Lower lobe of right lung (tissue), 2 donors: ENCODE results near the gene UNKL. TPM values are rescaled to one million over a fixed set of nuclear protein-coding genes. Genes with fewer than 3 reads are reported as not detected.

Experiments
- ATAC-seq, 2 donors: fragments of 200-7000 bp; cut with Tn5 transposase; one replicate each; pipeline ENCODE4 v1.9.1; 2020 to 2022; ENCODE audit warnings: mild to moderate bottlenecking in 2 of 2, moderate library complexity in 2 of 2
- DNase-seq: peaks from one replicate; pipeline ENCODE4 v3.0.0-alpha.2; 2020
- H3K27ac ChIP-seq: fragments of 200-600 bp; one replicate; pipeline ENCODE4 v1.8.0; 2022
- H3K27me3 ChIP-seq: fragments of 200-600 bp; one replicate; pipeline ENCODE4 v1.8.0; 2022; ENCODE audit warnings: low read depth
- H3K36me3 ChIP-seq: fragments of 200-600 bp; one replicate; pipeline ENCODE4 v1.8.0; 2022; ENCODE audit warnings: mild to moderate bottlenecking
- H3K4me1 ChIP-seq: fragments of 200-600 bp; one replicate; pipeline ENCODE4 v1.8.0; 2022
- H3K4me3 ChIP-seq: fragments of 200-600 bp; one replicate; pipeline ENCODE4 v1.8.0; 2022; ENCODE audit warnings: mild to moderate bottlenecking
- H3K9me3 ChIP-seq: fragments of 200-600 bp; one replicate; pipeline ENCODE4 v1.8.0; 2022
- intact Hi-C: fragments of 100-400 bp; cut with DNase I; formaldehyde crosslinking; loops from one replicate; pipeline ENCODE4 v1.11.0; 2022
- total RNA-seq: library from RNA; stranded (reverse); fragmentation: NEBNext Ultra II Directional; extraction: Animal tissue kit (Norgen Biotek cat#: 25700); gene quantifications from one replicate; pipeline ENCODE4 v1.2.1, GENCODE V29; 2021
- TF ChIP-seq, protein P1 (sequence below): fragments of 200-600 bp; IDR thresholded peaks from one replicate; pipeline ENCODE4 v1.8.0; 2022; ENCODE audit warnings: antibody characterized with exemption, mild to moderate bottlenecking
- donor health status: DM: no; HTN: yes; CAD: no; lungs with severe emphysema.

UNKL gene
- total RNA-seq, 1 donor from 2014 or later: 23.1 TPM

GRCh38 chr16:1398826-1399581 lies 15.5 kb downstream of the UNKL start:
- intact Hi-C loops: no loop called here
- Histone ChIP-seq H3K27ac (no peak overlapping the region), H3K27me3 (no peaks in the 10 kb centered on the region), H3K4me3 (no peak overlapping the region), H3K9me3 (no peaks in the 10 kb centered on the region), H3K36me3 (peaks cover 91% of the 10 kb centered on the region), H3K4me1 (no peaks in the 10 kb centered on the region)
- TF ChIP-seq, protein P1, sequence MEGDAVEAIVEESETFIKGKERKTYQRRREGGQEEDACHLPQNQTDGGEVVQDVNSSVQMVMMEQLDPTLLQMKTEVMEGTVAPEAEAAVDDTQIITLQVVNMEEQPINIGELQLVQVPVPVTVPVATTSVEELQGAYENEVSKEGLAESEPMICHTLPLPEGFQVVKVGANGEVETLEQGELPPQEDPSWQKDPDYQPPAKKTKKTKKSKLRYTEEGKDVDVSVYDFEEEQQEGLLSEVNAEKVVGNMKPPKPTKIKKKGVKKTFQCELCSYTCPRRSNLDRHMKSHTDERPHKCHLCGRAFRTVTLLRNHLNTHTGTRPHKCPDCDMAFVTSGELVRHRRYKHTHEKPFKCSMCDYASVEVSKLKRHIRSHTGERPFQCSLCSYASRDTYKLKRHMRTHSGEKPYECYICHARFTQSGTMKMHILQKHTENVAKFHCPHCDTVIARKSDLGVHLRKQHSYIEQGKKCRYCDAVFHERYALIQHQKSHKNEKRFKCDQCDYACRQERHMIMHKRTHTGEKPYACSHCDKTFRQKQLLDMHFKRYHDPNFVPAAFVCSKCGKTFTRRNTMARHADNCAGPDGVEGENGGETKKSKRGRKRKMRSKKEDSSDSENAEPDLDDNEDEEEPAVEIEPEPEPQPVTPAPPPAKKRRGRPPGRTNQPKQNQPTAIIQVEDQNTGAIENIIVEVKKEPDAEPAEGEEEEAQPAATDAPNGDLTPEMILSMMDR: no peak
- DNase-seq (no peak), ATAC-seq (peak; percentile 10 to 19)

DNA sequence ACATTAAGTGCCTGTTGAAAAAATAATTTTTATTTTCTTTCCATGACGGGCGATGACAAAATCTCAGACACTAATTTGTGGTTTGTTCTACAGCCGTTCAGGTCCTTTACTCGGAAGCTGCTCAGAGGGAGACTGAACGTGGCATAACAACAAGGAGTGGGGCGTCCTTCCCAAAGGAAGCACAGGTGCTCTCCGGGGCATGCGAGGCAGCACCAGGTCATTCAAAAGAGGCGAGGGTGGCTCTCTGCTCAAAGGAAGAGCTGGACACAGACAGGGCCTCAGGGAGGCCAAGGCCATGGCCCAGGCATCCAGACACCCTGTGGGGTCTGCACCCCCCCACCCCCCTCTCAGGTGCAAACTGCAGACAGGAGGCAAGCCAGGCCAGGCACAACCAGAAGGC lies 16.2 kb downstream of the UNKL start:
- Histone ChIP-seq H3K36me3 (peaks cover 92% of the 10 kb centered on the region), H3K27me3 (no peaks in the 10 kb centered on the region), H3K4me1 (no peaks in the 10 kb centered on the region), H3K4me3 (no peak overlapping the region), H3K9me3 (no peaks in the 10 kb centered on the region), H3K27ac (no peak overlapping the region)
- TF ChIP-seq, protein P1: no peak
- intact Hi-C loops: no loop called here
- DNase-seq (no peak), ATAC-seq (no peak)

GRCh38 chr16:1397779-1398178 lies 16.7 kb downstream of the UNKL start:
- no peaks in the 10 kb centered on the region for H3K4me1 ChIP-seq
- no peaks in the 10 kb centered on the region for H3K9me3 ChIP-seq
- intact Hi-C loops: no loop called here
- H3K36me3 ChIP-seq: peaks cover 92% of the 10 kb centered on the region
- no peak overlapping the region for H3K27ac ChIP-seq
- no peak for ATAC-seq
- TF ChIP-seq, protein P1: no peak
- H3K4me3 ChIP-seq: no peak overlapping the region
- DNase-seq: no peak
- H3K27me3 ChIP-seq: no peaks in the 10 kb centered on the region

GRCh38 chr16:1395444-1396031 lies 19.0 kb downstream of the UNKL start:
- no peak for DNase-seq
- Histone ChIP-seq H3K4me1 (no peaks in the 10 kb centered on the region), H3K9me3 (no peaks in the 10 kb centered on the region), H3K27me3 (no peaks in the 10 kb centered on the region), H3K4me3 (no peak overlapping the region), H3K27ac (no peak overlapping the region), H3K36me3 (peaks cover 90% of the 10 kb centered on the region)
- ATAC-seq: no peak
- TF ChIP-seq, protein P1: no peak
- intact Hi-C loops: no loop called here

DNA sequence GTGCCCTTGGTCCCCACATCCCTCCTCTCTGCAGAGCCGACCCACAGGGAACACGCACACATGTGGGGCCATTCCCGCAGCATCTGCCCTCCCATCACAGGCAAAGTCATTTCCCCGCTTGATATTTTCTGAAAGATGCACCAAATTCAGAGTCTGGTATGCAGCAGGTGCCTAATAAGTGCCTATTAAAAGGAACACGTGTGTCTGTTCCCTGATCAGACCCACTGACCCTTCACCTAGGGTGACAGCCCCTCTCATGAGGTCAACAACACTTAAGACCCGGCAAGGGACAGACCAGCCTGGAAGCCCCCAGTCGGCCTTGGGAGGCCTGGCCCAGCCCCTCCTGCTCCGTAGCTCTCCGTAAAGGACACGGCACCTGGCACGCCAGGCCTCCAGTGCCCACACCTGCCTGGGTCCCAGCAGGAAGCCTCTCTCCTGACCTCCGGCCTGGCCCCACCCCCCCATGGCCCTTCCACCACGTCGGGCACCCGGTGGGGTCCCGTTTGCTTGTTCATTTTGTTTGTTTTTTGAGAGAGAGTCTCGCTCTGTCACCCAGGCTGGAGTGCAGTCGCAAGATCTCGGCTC lies 20.0 kb downstream of the UNKL start:
- Histone ChIP-seq H3K27ac (no peak overlapping the region), H3K36me3 (peaks cover 90% of the 10 kb centered on the region), H3K4me1 (no peaks in the 10 kb centered on the region), H3K4me3 (no peak overlapping the region), H3K27me3 (no peaks in the 10 kb centered on the region), H3K9me3 (no peaks in the 10 kb centered on the region)
- intact Hi-C loops: no loop called here
- ATAC-seq: no peak
- no peak for DNase-seq
- TF ChIP-seq, protein P1: no peak
